NCI-H69 (cell line): Measurements from ENCODE around the gene OR2T27.
A peak's percentile ranks its signal among the peaks of the same experiment; 100 is the strongest.
"Not testable (repeated sequence)": the region's sequence is repeated elsewhere in the genome, so short reads cannot be mapped to it uniquely, and the experiment has no call there.

Source experiments
- DNase-seq: peaks from one replicate; lab custom pipeline; 2025; lab: John Stamatoyannopoulos, UW

The OR2T27 gene

GRCh38 chr1:248640906-248641305, 14.4 kb downstream of the OR2T27 start:
- not testable (repeated sequence) for DNase-seq

- DNase-seq, result not testable (repeated sequence)
Measured at GRCh38 chr1:248639652-248640051, 15.7 kb downstream of the OR2T27 start.

GRCh38 chr1:248636612-248637011, 18.7 kb downstream of the OR2T27 start:
- not testable (repeated sequence) for DNase-seq

GRCh38 chr1:248634991-248635390, 20.3 kb downstream of the OR2T27 start, which contains the start of gene OR2T11:
OR2T11 (minus strand) TSS chr1:248635091; CDS start chr1:248627128, 7,963 bp downstream.
- DNase-seq, result not testable (repeated sequence)

GRCh38 chr1:248631354-248632008, 23.8 kb downstream of the OR2T27 start:
- DNase-seq, result no peak

- DNase-seq, result no peak
Measured at GRCh38 chr1:248630551-248630950, 24.8 kb downstream of the OR2T27 start.

- no peak for DNase-seq
Measured at GRCh38 chr1:248627971-248628844, 27.1 kb downstream of the OR2T27 start.

- DNase-seq, result no peak
Measured at GRCh38 chr1:248625971-248626370, 29.4 kb downstream of the OR2T27 start.

GRCh38 chr1:248625166-248625565, 30.2 kb downstream of the OR2T27 start:
- no peak for DNase-seq

GRCh38 chr1:248622570-248623001, 32.7 kb downstream of the OR2T27 start:
- peak; percentile 4 for DNase-seq

GRCh38 chr1:248621770-248622169, 33.6 kb downstream of the OR2T27 start:
- no peak for DNase-seq

GRCh38 chr1:248618878-248619277, 36.5 kb downstream of the OR2T27 start:
- peak; percentile 38 for DNase-seq

- DNase-seq, result no peak
Measured at GRCh38 chr1:248618119-248618518, 37.2 kb downstream of the OR2T27 start.

- DNase-seq, result no peak
Measured at GRCh38 chr1:248613742-248614141, 41.6 kb downstream of the OR2T27 start.

GRCh38 chr1:248611883-248612414, 43.4 kb downstream of the OR2T27 start:
- no peak for DNase-seq

- no peak for DNase-seq
Measured at GRCh38 chr1:248610301-248610700, 45.0 kb downstream of the OR2T27 start.
